Aorta (tissue), 5 donors: ENCODE measurements around the gene WFDC12. TPM values are rescaled to one million over a fixed set of nuclear protein-coding genes. Genes with fewer than 3 reads are reported as not detected.
A peak's percentile ranks its signal among the peaks of the same experiment; 100 is the strongest.

Experiments
- ATAC-seq: fragments of 200-7000 bp; cut with Tn5 transposase; one replicate; pipeline ENCODE4 v1.9.1; 2022; ENCODE audit warnings: moderate library complexity; ENCODE audit not compliant: low FRiP score
- DNase-seq, 2 donors: peaks; one replicate each; pipeline ENCODE4 v3.0.0-alpha.2; 2020
- H3K27ac ChIP-seq, 2 donors: one replicate each; pipeline ENCODE4 v1.5.1; 2013; ENCODE audit warnings: low read length in 2 of 2, mild to moderate bottlenecking in 2 of 2, moderate library complexity in 2 of 2, control low read depth in 1 of 2, inconsistent platforms in 1 of 2, low read depth in 1 of 2
- H3K27me3 ChIP-seq, 2 donors: one replicate each; pipeline ENCODE4 v1.6.1; 2013; ENCODE audit warnings: control low read depth in 1 of 2, low read length in 1 of 2, mild to moderate bottlenecking in 1 of 2, moderate library complexity in 1 of 2; ENCODE audit not compliant: insufficient read depth in 2 of 2, control insufficient read depth in 1 of 2
- H3K36me3 ChIP-seq, 2 donors: one replicate each; pipeline ENCODE4 v1.6.1; 2013; ENCODE audit warnings: control low read depth in 1 of 2, low read length in 1 of 2, mild to moderate bottlenecking in 1 of 2; ENCODE audit not compliant: insufficient read depth in 2 of 2, control insufficient read depth in 1 of 2
- H3K4me1 ChIP-seq, 2 donors: one replicate each; pipeline ENCODE4 v1.6.1; 2013; ENCODE audit warnings: low read length in 2 of 2, control low read depth in 1 of 2, mild to moderate bottlenecking in 1 of 2, moderate library complexity in 1 of 2; ENCODE audit not compliant: insufficient read depth in 2 of 2, control insufficient read depth in 1 of 2
- H3K4me3 ChIP-seq, 2 donors: one replicate each; pipeline ENCODE4 v1.5.1; 2013; ENCODE audit warnings: low read length in 2 of 2, control low read depth in 1 of 2, mild to moderate bottlenecking in 1 of 2
- H3K9me3 ChIP-seq: one replicate; pipeline ENCODE4 v1.6.1; 2013; ENCODE audit warnings: mild to moderate bottlenecking, low read length; ENCODE audit not compliant: control insufficient read depth
- WGBS, 2 donors: extraction: QIAGEN DNeasy Blood & Tissue Kit; methylation state at CpG; one replicate each; pipeline ENCODE4 v1.1.7; 2013; 5-methylcytosine and 5-hydroxymethylcytosine counted together
- intact Hi-C, 2 donors: fragments of 100-400 bp; cut with DNase I; formaldehyde crosslinking; loops; one replicate each; pipeline versions ENCODE4 v1.14.2 to v1.15.0; 2022
- polyA plus RNA-seq, 2 donors: library from polyadenylated mRNA; stranded (reverse); fragments of 200-250 nt; gene quantifications; one replicate each; pipeline ENCODE4 v1.2.3, GENCODE V29; 2013
- total RNA-seq, 2 donors: library from RNA; stranded (reverse); fragmentation: NEBNext Ultra II Directional; extraction: Animal tissue kit (Norgen Biotek cat#: 25700); gene quantifications; one replicate each; pipeline ENCODE4 v1.2.1, GENCODE V29; 2021
- donor health status: healthy with polysubstance abuse.
- donor health status: Bipolar disorder and iron deficiency.
- donor health status: DM: no; HTN: no; CAD: no.
- donor health status: DM: no; HTN: no; CAD: no.
- donor health status: DM: yes; HTN: yes; CAD: no.

WFDC12 gene
- total and polyA plus RNA-seq, 4 donors: not detected

- 5 to 6% methylated on average over 78 to 91 of the region's 91 CpGs for WGBS, 2 donors
- ATAC-seq (no peak), DNase-seq (no peak)
- H3K9me3 ChIP-seq: no peaks in the 10 kb centered on the region
- peaks cover 0 to 3% of the 10 kb centered on the region in 2 donors for H3K27me3 ChIP-seq
- H3K4me1 ChIP-seq: no peaks in the 10 kb centered on the region
- H3K27ac ChIP-seq: no peak overlapping the region
- no peak overlapping the region for H3K4me3 ChIP-seq
- intact Hi-C loops: loop anchor here (5.0 to 10.0 kb wide), 3 partner anchors 53 to 86 kb away; no protein-coding TSS in a partner anchor
- no peaks in the 10 kb centered on the region for H3K36me3 ChIP-seq
Measured at GRCh38 chr20:45098103-45098773, 26.0 kb downstream of the WFDC12 start.

- DNase-seq (no peak), ATAC-seq (no peak)
- Histone ChIP-seq H3K9me3 (no peaks in the 10 kb centered on the region), H3K27ac (no peak overlapping the region), H3K4me1 (no peaks in the 10 kb centered on the region), H3K36me3 (no peaks in the 10 kb centered on the region), H3K4me3 (no peak overlapping the region), H3K27me3 (peaks cover 0 to 3% of the 10 kb centered on the region in 2 donors)
- intact Hi-C loops: loop anchor here (5.0 to 10.0 kb wide), 3 partner anchors 53 to 85 kb away; no protein-coding TSS in a partner anchor
- WGBS, 2 donors: 28 to 35% methylated on average over 41 to 56 of the region's 56 CpGs
Measured at GRCh38 chr20:45097485-45098102, 26.7 kb downstream of the WFDC12 start.

GRCh38 chr20:45096781-45097180 is 27.5 kb downstream of the WFDC12 start:
- intact Hi-C loops: loop anchor here (5.0 to 10.0 kb wide), 3 partner anchors 52 to 84 kb away; no protein-coding TSS in a partner anchor
- Histone ChIP-seq H3K4me1 (no peaks in the 10 kb centered on the region), H3K27ac (no peak overlapping the region), H3K9me3 (no peaks in the 10 kb centered on the region), H3K27me3 (peaks cover 0 to 3% of the 10 kb centered on the region in 2 donors), H3K36me3 (no peaks in the 10 kb centered on the region), H3K4me3 (no peak overlapping the region)
- no peak for ATAC-seq
- DNase-seq: no peak
- 76 to 83% methylated on average over 9 of the region's 9 CpGs for WGBS, 2 donors

- no peak for DNase-seq
Measured at GRCh38 chr20:45095805-45096238, 28.4 kb downstream of the WFDC12 start.

GRCh38 chr20:45094864-45095574 is 29.2 kb downstream of the WFDC12 start:
- H3K9me3 ChIP-seq: no peaks in the 10 kb centered on the region
- no peak overlapping the region for H3K4me3 ChIP-seq
- DNase-seq (no peak), ATAC-seq (no peak)
- H3K36me3 ChIP-seq: no peaks in the 10 kb centered on the region
- H3K4me1 ChIP-seq: no peaks in the 10 kb centered on the region
- intact Hi-C loops: loop anchor here (5.0 to 10.0 kb wide), 4 partner anchors 48 to 83 kb away; no protein-coding TSS in a partner anchor
- 93 to 94% methylated on average over 11 of the region's 11 CpGs for WGBS, 2 donors
- peaks cover 0 to 3% of the 10 kb centered on the region in 2 donors for H3K27me3 ChIP-seq
- no peak overlapping the region for H3K27ac ChIP-seq

More at GRCh38 chr20:45095805-45096238, 28.4 kb downstream of the WFDC12 start:
- no peaks in the 10 kb centered on the region for H3K4me1 ChIP-seq
- no peak overlapping the region for H3K27ac ChIP-seq
- peaks cover 0 to 3% of the 10 kb centered on the region in 2 donors for H3K27me3 ChIP-seq
- H3K4me3 ChIP-seq: no peak overlapping the region
- WGBS, 2 donors: 5 to 6% methylated on average over 7 of the region's 7 CpGs
- ATAC-seq: peak; percentile 66
- no peaks in the 10 kb centered on the region for H3K36me3 ChIP-seq
- no peaks in the 10 kb centered on the region for H3K9me3 ChIP-seq
- intact Hi-C loops: loop anchor here (5.0 to 10.0 kb wide), 3 partner anchors 51 to 84 kb away; no protein-coding TSS in a partner anchor

GRCh38 chr20:45094201-45094600 is 30.1 kb downstream of the WFDC12 start:
- Histone ChIP-seq H3K27ac (no peak overlapping the region), H3K4me1 (no peaks in the 10 kb centered on the region), H3K36me3 (no peaks in the 10 kb centered on the region), H3K4me3 (no peak overlapping the region), H3K27me3 (no peaks in the 10 kb centered on the region), H3K9me3 (no peaks in the 10 kb centered on the region)
- no peak for ATAC-seq
- WGBS, 2 donors: 87 to 88% methylated on average over 2 of the region's 2 CpGs
- no peak for DNase-seq
- intact Hi-C loops: loop anchor here (5.0 to 10.0 kb wide), 3 partner anchors 47 to 79 kb away; no protein-coding TSS in a partner anchor

- DNase-seq (no peak), ATAC-seq (no peak)
- no peaks in the 10 kb centered on the region for H3K27me3 ChIP-seq
- intact Hi-C loops: loop anchor here (5.0 to 10.0 kb wide), 3 partner anchors 46 to 78 kb away; no protein-coding TSS in a partner anchor
- no peaks in the 10 kb centered on the region for H3K4me1 ChIP-seq
- no peak overlapping the region for H3K27ac ChIP-seq
- no peak overlapping the region for H3K4me3 ChIP-seq
- H3K36me3 ChIP-seq: no peaks in the 10 kb centered on the region
- WGBS, 2 donors: 82 to 86% methylated on average over 7 of the region's 7 CpGs
- no peaks in the 10 kb centered on the region for H3K9me3 ChIP-seq
Measured at GRCh38 chr20:45092898-45093297, 31.4 kb downstream of the WFDC12 start.

- WGBS, 2 donors: 89 to 90% methylated on average over 3 of the region's 3 CpGs
Measured at GRCh38 chr20:45091366-45091765, 32.9 kb downstream of the WFDC12 start.

More at GRCh38 chr20:45091366-45091765, 32.9 kb downstream of the WFDC12 start:
- Histone ChIP-seq H3K4me3 (no peak overlapping the region), H3K4me1 (no peaks in the 10 kb centered on the region), H3K27me3 (no peaks in the 10 kb centered on the region), H3K9me3 (no peaks in the 10 kb centered on the region), H3K36me3 (no peaks in the 10 kb centered on the region), H3K27ac (no peak overlapping the region)
- DNase-seq (no peak), ATAC-seq (no peak)
- intact Hi-C loops: loop anchor here (5.0 to 10.0 kb wide), 3 partner anchors 44 to 77 kb away; no protein-coding TSS in a partner anchor
